ENCODE data around the gene LRRC53. TPM values are rescaled to one million over a fixed set of nuclear protein-coding genes. Genes with fewer than 3 reads are reported as not detected.

LRRC53 gene, protein sequence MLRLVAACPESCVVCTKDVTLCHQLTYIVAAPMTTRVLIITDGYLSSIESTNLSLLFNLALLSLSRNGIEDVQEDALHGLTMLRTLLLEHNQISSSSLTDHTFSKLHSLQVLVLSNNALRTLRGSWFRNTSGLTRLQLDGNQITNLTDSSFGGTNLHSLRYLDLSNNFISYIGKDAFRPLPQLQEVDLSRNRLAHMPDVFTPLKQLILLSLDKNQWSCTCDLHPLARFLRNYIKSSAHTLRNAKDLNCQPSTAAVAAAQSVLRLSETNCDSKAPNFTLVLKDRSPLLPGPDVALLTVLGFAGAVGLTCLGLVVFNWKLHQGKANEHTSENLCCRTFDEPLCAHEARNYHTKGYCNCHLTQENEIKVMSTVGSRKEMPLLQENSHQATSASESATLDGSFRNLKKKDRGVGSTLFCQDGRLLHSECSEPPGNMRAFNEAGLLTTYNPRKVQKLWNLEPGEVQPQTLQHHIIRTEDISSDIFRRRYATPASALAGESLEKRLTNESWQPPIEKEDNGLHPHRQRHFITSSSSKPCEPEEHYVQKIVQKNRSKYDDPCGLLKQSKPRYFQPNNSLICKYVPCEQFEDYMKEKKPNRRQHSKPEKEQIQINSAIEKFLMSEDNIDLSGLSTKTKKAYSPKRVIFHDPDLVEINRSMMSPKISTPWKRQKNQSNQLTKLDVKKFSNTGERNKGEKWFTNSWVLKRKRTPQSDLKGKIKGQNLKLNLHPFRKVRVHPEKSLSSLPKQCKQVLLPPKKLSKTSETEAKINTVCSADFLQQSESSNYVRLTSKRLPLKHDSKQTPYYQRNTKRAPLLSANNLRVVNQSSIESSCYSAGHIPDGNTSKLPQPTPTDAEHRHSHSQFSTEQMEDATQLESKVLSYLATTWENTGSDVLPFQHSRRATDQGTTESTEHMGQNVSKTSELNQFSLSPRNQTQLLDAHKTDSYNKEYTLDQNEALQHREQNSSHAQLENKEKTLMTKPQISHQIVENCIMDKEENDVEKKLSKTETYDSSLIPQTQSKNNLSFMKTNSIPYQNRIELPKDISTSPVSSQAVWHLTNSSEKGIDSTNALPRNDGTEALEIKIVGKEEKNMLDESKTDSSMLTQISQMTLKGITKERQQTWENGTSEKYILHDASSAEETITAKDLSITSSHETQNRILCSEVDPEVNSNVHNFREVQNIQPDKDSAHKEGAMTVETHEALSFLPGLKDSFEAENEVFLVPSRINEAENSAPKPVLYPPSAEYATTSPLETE
- not detected for total RNA-seq

DNA sequence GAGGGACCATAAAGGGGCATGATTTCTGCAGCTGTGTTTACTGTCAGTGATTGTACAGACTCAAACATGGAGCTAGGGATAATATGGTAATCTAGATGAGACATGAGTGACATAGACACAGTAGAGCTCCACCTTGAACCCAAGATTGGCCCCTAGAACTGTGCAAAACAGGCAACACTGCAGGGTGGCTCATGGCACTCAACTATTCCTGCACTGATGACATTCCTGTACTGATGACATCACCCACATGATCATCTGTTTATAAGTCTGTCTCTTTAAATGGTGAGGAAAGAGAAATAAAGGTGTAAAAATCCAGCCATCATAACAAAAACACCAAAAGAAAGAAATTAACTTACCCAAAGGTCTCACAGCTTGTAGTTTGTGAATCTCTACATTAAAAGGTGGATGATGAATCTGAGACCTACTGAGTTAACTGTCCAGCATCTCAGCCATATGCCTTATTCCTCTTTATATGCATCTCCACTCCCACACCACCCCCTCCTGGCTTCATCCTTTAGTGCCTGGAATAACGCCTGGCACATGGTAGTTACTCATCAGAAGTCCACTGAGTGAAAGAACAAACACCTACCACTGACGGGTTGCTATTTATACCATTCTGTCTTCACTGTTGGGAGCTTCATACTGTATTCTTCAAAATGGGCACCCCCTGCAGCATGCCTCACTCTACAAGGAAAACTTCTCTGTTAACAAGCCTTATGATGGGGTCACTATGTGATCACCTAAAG is at the start of gene LRRC53:
LRRC53 (minus strand) TSS at position 442 of the 746 bp plus-strand sequence. CDS start 29,262 bp downstream, outside the sequence.
- TF ChIP-seq, protein P1, sequence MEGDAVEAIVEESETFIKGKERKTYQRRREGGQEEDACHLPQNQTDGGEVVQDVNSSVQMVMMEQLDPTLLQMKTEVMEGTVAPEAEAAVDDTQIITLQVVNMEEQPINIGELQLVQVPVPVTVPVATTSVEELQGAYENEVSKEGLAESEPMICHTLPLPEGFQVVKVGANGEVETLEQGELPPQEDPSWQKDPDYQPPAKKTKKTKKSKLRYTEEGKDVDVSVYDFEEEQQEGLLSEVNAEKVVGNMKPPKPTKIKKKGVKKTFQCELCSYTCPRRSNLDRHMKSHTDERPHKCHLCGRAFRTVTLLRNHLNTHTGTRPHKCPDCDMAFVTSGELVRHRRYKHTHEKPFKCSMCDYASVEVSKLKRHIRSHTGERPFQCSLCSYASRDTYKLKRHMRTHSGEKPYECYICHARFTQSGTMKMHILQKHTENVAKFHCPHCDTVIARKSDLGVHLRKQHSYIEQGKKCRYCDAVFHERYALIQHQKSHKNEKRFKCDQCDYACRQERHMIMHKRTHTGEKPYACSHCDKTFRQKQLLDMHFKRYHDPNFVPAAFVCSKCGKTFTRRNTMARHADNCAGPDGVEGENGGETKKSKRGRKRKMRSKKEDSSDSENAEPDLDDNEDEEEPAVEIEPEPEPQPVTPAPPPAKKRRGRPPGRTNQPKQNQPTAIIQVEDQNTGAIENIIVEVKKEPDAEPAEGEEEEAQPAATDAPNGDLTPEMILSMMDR (IDR thresholded peaks at IDR 0.05) = no peak
- ATAC-seq (ENCODE audit: low FRiP score) = no peak
- no peak for DNase-seq (ENCODE audit: low spot score)

DNA sequence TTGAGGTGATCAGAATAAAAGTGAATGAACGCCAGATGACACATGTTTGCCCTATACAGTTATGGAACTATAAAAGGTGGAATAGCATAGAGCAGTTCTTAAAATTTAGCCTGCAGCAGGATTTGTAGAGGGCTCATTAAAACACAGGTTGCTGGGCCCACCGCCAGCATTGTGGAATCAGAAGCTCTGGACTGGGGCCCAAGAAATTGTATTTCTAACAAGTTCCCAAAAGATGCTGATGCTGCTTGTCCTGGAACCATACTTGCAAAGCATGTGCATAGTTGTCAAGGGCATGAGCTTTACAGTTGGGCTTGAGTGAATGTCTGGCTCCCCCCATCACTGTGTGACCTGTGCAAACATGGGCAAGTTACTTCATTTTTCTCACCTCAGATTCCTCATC is 37.5 kb upstream of the LRRC53 start:
- ATAC-seq (ENCODE audit: low FRiP score) (no peak), DNase-seq (ENCODE audit: low spot score) (no peak)
- TF ChIP-seq, protein P1 (IDR thresholded peaks at IDR 0.05) = no peak

DNA sequence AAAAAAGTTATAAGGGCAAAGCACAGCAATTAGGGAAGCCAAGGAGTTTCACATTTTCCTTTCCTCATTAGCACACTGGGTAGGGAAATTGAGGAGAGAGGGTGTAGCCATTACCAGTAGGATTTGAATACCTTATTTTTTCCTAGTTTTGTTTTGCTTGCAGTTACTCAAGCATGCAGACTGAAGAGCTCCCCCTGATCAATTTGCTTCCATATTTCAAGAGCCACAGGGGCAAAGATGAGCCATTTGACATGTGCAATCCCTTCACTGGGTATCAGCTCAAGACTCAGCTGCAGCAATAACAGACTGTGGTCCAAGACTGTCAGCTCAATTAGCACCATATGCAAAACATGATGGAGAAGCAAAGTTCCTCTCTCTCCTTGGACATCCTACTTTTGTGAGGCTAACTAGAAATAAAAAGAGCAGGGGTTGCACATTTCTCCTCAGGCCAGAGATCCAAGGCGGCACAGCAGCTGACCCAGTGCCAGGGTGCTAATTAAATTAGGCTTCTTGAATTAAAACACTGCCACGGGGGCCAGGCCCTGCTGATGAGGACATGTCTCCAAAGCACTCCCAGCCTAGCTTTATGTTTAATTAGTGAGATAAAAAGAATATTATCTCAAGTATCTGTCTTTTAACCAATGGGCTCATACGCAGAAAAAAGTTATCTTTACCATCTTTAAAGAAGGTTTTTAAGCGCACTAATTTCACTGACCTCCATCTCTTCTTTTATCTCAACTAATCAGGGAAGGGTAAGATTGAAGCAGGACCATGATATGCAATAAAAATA is 36.7 kb upstream of the LRRC53 start:
- DNase-seq (ENCODE audit: low spot score) = no peak
- ATAC-seq (ENCODE audit: low FRiP score) = no peak
- TF ChIP-seq, protein P1 (IDR thresholded peaks at IDR 0.05) = no peak

DNA sequence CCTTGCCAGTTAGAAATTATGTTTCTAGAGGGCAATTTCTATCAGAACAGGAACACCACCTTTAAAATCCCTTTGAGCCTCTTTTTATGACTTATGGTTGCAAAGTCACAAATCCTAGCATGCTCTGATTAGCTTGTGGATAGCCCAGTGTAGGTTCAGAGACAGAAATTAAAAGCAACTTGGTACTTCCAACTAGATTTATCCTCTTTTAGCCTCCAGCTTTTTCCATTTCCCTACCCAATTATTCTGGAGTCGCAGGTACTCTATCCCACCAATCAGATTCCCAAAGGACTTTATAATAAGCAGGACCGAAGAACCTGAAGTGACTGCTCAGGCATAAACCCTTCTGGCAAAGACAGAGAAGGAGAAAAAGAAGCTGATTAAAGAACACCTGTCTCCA is 33.4 kb upstream of the LRRC53 start:
- no peak for DNase-seq (ENCODE audit: low spot score)
- TF ChIP-seq, protein P1 (IDR thresholded peaks at IDR 0.05) = no peak
- ATAC-seq (ENCODE audit: low FRiP score) = no peak

DNA sequence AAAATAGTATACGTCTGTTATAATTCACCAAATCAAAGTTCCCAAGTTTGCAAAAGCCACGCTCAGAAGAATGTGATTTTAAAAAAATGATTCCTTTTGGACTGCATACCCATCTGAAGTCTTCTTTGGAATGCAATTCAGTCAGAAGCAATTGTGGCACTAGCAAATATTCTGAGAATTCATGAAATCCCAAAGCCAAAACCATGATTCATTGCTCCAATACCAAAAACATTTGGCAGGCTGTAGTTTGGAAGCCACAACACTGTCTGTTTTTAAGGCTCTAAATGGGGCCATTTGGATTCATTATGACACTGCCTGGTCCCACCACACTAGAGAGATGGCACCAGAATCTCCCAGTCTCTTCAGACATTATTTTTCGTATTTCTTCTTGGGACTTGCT is 21.8 kb upstream of the LRRC53 start:
- TF ChIP-seq, protein P1 (IDR thresholded peaks at IDR 0.05) = no peak
- ATAC-seq (ENCODE audit: low FRiP score) = no peak

More for the DNA sequence above, 21.8 kb upstream of the LRRC53 start:
- DNase-seq (ENCODE audit: low spot score) = no peak

Data from omental fat pad (tissue), 4 donors.